Activated B cell treated with CpG ODN at 0.5 μM for 24 hours (primary cell): Measurements from ENCODE around the gene NFYA. TPM values are rescaled to one million over a fixed set of nuclear protein-coding genes. Genes with fewer than 3 reads are reported as not detected.
A peak's percentile ranks its signal among the peaks of the same experiment; 100 is the strongest.

Experiments
- ATAC-seq: fragments of 200-7000 bp; cut with Tn5 transposase; one replicate; pipeline ENCODE4 v1.10.0; 2021; ENCODE audit warnings: low read depth, mild to moderate bottlenecking, moderate library complexity
- CTCF ChIA-PET: fragments of 350-600 bp; sonication (Branson Sonifier 250); formaldehyde crosslinking; loops from one replicate; lab custom pipeline; 2021; ENCODE audit warnings: antibody characterized with exemption; lab: Charles Lee
- POLR2A ChIA-PET: fragments of 350-600 bp; sonication (Branson Sonifier 250); formaldehyde crosslinking; loops from one replicate; lab custom pipeline; 2021; ENCODE audit warnings: antibody characterized with exemption; lab: Charles Lee
- DNase-seq: peaks from one replicate; pipeline ENCODE4 v3.0.0; 2022
- H3K27ac Mint-ChIP-seq: one replicate; pipeline ENCODE4 v1.8.0; 2020; ENCODE audit warnings: mixed read lengths
- H3K27me3 Mint-ChIP-seq: one replicate; pipeline ENCODE4 v1.8.0; 2021; ENCODE audit warnings: mixed read lengths
- H3K36me3 Mint-ChIP-seq: one replicate; pipeline ENCODE4 v1.8.0; 2021; ENCODE audit warnings: low read depth, mixed read lengths
- H3K4me1 Mint-ChIP-seq: one replicate; pipeline ENCODE4 v1.8.0; 2021; ENCODE audit warnings: mixed read lengths
- H3K4me3 Mint-ChIP-seq: one replicate; pipeline ENCODE4 v1.8.0; 2020; ENCODE audit warnings: mild to moderate bottlenecking, mixed read lengths
- H3K9me3 Mint-ChIP-seq: one replicate; pipeline ENCODE4 v1.8.0; 2020; ENCODE audit warnings: mixed read lengths
- CTCF ChIP-seq: fragments of 200-600 bp; IDR thresholded peaks from one replicate; pipeline ENCODE4 v1.8.0; 2022; ENCODE audit warnings: antibody characterized with exemption, mild to moderate bottlenecking
- intact Hi-C: fragments of 100-400 bp; cut with micrococcal nuclease; formaldehyde crosslinking; loops from one replicate; pipeline ENCODE4 v1.15.1; 2024
- total RNA-seq: library from RNA; stranded (reverse); gene quantifications from 2 replicates; pipeline ENCODE4 v1.2.3, GENCODE V29; 2022

Gene NFYA
- total RNA-seq, 1 donor from 2014 or later = 35.1 TPM

GRCh38 chr6:41049521-41049920 lies 23.3 kb upstream of the NFYA start:
- ATAC-seq = no peak
- no peak for TF ChIP-seq CTCF
- Mint-ChIP-seq H3K36me3 (peaks cover 8% of the 10 kb centered on the region), H3K4me3 (no peak overlapping the region), H3K27me3 (no peaks in the 10 kb centered on the region), H3K27ac (no peak overlapping the region), H3K9me3 (no peaks in the 10 kb centered on the region), H3K4me1 (peaks cover 17% of the 10 kb centered on the region)
- intact Hi-C loops = no loop called here
- ChIA-PET POLR2A (no interaction called here), CTCF (interaction anchor here (1.5 kb wide), 1 partner anchor 10 kb away, joined by 5 read pairs; the partner anchor contains the start of gene UNC5CL)
- DNase-seq = no peak

DNA sequence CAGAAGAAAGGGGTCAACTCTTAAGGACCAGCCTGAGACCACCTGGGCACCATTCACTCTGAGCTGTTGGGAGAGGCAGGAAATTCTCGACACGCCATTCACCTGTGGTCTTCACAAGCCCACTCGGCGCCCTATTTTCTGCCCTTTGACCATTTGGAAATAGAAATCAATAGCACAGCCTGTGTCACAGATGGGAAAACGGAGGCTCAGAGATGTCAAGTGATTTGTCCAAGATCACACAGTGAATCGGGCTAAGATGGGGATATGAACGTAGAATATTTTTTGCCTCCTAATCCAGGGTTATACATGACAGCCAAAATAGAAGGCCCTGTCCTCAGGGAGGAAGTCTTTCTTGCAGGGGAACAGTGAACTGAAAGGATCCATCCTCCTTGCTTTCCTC lies 22.8 kb upstream of the NFYA start:
- CTCF ChIA-PET = interaction anchor here (1.5 kb wide), 1 partner anchor 11 kb away, joined by 5 read pairs; the partner anchor contains the start of gene UNC5CL
- DNase-seq (no peak), ATAC-seq (no peak)
- H3K4me3 Mint-ChIP-seq = no peak overlapping the region
- peaks cover 21% of the 10 kb centered on the region for H3K4me1 Mint-ChIP-seq
- intact Hi-C loops = no loop called here
- POLR2A ChIA-PET = no interaction called here
- H3K9me3 Mint-ChIP-seq = no peaks in the 10 kb centered on the region
- peaks cover 8% of the 10 kb centered on the region for H3K36me3 Mint-ChIP-seq
- H3K27ac Mint-ChIP-seq = no peak overlapping the region
- no peak for TF ChIP-seq CTCF
- H3K27me3 Mint-ChIP-seq = no peaks in the 10 kb centered on the region

DNA sequence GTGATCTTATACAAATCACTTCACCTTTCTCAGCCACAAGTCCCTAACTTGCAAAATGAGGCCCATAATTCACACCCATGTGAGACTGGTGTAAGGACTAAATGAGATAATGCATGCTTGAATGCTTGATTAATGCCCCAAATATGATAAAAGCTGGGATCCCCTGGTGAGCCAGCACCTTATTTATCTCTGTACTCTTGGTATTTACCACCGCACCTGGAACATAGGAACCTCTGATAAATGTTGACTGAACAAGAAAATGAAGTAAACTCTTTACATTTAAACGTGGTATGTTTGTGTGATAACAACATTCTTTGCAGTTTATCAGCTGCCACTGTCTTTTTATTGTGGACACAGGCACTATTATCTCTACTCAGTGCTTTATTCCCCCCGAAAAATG lies 22.2 kb upstream of the NFYA start:
- intact Hi-C loops = no loop called here
- Mint-ChIP-seq H3K9me3 (no peaks in the 10 kb centered on the region), H3K27me3 (no peaks in the 10 kb centered on the region), H3K27ac (no peak overlapping the region), H3K4me1 (peaks cover 21% of the 10 kb centered on the region), H3K4me3 (no peak overlapping the region), H3K36me3 (peaks cover 9% of the 10 kb centered on the region)
- no peak for TF ChIP-seq CTCF
- DNase-seq (no peak), ATAC-seq (no peak)
- POLR2A ChIA-PET = no interaction called here
- CTCF ChIA-PET = interaction anchor here (1.5 kb wide), 1 partner anchor 11 kb away, joined by 5 read pairs; the partner anchor contains the start of gene UNC5CL

DNA sequence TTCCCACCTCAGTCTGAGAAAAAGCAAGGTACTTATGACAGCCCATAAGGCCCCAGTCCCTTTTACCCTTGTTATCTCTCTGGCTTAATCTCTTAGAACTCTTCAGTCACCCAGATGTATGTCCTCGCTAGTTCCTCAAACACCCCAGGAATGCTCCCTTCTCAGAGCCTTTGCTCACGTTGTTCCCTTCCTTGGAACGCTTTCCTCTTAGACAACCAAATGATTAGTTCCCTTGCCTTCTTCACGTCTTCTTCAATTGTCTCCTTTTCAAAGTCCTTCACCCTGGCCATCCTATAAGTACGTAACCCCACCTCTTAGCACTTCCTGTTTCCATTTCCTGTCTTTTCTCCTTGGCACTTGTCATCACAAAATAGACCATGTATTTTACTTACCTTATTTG lies 20.9 kb upstream of the NFYA start:
- intact Hi-C loops = no loop called here
- no peak for DNase-seq
- peak; percentile 89 for ATAC-seq
- Mint-ChIP-seq H3K27me3 (no peaks in the 10 kb centered on the region), H3K9me3 (no peaks in the 10 kb centered on the region), H3K4me3 (peak overlapping the region; percentile 25), H3K4me1 (peaks cover 21% of the 10 kb centered on the region), H3K27ac (peak overlapping the region; percentile 73), H3K36me3 (peaks cover 15% of the 10 kb centered on the region)
- ChIA-PET CTCF (no interaction called here), POLR2A (interaction anchor here (1.0 kb wide), 1 partner anchor 20 kb away, joined by 3 read pairs; the partner anchor contains the start of genes NFYA and OARD1)
- TF ChIP-seq CTCF = no peak

DNA sequence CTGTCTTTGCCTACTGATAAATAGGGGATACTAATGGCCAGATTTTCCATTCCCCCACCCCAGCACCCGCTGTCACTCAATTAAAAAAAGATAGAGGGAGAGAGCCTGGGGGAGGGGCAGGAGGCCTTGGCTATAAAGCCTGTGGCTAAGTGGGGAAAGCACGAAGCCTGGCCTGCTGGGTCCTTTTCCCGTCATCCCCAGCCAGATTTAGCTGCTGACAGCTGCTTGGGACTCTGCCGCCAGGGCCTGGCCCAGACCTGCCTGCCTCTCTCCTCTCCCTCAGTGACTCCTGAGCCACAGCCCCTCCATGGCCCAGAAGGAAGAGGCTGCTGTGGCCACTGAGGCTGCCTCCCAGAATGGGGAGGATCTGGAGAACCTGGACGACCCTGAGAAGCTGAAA lies 19.7 kb upstream of the NFYA start, which contains the start of gene APOBEC2:
APOBEC2 (plus strand) TSS at position 162 of the 400 bp plus-strand sequence; CDS start at position 308, 146 bp downstream.
- Mint-ChIP-seq H3K4me1 (peaks cover 21% of the 10 kb centered on the region), H3K27me3 (no peaks in the 10 kb centered on the region), H3K27ac (peak within 1 kb of the TSS; percentile 73), H3K4me3 (peak within 1 kb of the TSS; percentile 25), H3K9me3 (no peaks in the 10 kb centered on the region), H3K36me3 (peaks cover 12% of the 10 kb centered on the region)
- ChIA-PET CTCF (no interaction called here), POLR2A (interaction anchor here (0.6 to 1.3 kb wide), 2 partner anchors 20 to 1157 kb away, joined by 3 read pairs; partner anchors contain the start of genes NFYA and OARD1)
- TF ChIP-seq CTCF = no peak
- DNase-seq (no peak), ATAC-seq (no peak)
- intact Hi-C loops = no loop called here
